ENCODE results near the gene STRBP.
"Not testable (repeated sequence)": the region's sequence is repeated elsewhere in the genome, so short reads cannot be mapped to it uniquely, and the experiment has no call there.

The STRBP gene

GRCh38 chr9:123283048-123283408 is 14.6 kb upstream of the STRBP start:
- no peak for DNase-seq (ENCODE audit: low read depth)

- DNase-seq (ENCODE audit: low read depth): no peak
Measured at GRCh38 chr9:123282362-123283047, 14.1 kb upstream of the STRBP start.

DNA sequence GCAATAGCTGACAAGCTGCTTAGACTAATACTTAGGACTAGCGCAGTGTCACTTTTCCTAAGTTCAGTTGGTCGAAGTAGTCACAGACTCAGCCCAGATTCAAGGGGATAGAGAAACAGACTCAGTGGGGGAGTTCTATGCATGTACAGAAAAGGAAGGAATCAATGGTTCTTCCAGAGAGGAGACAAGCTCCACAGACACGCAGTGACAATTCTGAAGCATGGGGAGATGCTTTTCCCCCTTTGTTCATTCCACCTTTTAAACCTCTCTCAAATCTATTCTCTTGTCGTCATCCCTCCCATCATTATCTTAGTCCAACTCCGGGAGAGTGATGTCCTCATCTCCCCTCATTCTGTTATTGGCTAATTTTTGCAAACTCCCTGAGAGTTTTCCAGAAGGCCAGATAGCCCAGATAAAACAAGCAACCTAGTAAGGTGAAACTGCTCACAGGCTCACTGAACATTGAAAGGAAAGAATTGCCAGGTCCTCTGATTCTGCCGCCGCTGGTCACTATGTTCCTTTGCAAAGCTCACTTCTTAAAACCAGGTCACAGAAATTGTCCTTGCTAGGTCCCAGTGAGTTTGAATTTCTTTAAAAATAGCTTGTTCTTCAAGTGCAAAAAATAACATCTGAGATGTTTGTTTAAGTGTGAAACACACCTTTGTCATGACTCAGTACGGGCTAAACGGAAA is 13.4 kb upstream of the STRBP start:
- DNase-seq (ENCODE audit: low read depth): no peak

- DNase-seq (ENCODE audit: low read depth): not testable (repeated sequence)
Measured at GRCh38 chr9:123278879-123279493, 10.6 kb upstream of the STRBP start.

GRCh38 chr9:123278361-123278760 is 10.0 kb upstream of the STRBP start:
- DNase-seq (ENCODE audit: low read depth): no peak

DNA sequence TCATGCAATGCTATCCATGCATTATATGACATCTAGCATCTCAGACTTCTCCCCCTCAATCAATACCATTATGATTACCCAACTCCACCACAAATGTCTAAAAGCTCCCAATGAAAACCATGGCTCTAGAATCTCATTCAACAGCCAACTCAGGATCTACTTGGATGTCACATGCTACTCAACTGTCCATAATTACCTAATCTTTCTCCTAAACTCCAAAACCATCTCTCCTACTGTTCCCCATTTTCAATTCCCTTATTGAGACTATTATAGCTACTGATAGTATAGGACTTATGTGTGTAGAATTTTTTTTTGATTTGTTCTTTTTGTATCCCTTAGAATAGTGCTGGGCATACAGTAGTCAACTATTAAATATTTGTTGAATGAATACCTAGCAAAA is 8.2 kb upstream of the STRBP start:
- DNase-seq (ENCODE audit: low read depth): no peak

DNA sequence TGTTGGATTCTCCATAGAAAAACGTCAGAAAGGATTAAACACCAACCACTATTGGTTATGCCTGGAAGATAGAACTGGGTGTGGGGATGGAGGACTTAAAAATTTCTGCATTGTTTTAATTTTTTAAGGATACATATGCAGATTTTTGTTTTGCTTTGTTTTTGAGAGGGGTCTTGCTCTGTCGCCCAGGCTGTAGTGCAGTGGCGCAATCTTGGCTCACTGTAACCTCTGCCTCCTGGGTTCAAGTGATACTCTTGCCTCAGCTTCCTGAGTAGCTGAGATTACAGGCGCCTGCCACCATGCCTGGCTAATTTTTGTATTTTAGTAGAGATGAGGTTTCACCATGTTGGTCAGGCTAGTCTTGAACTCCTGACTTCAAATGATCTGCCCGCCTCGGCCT is 2.7 kb upstream of the STRBP start:
- DNase-seq (ENCODE audit: low read depth): not testable (repeated sequence)

- DNase-seq (ENCODE audit: low read depth): no peak
Measured at GRCh38 chr9:123269281-123269680, 895 bp upstream of the STRBP start.

DNA sequence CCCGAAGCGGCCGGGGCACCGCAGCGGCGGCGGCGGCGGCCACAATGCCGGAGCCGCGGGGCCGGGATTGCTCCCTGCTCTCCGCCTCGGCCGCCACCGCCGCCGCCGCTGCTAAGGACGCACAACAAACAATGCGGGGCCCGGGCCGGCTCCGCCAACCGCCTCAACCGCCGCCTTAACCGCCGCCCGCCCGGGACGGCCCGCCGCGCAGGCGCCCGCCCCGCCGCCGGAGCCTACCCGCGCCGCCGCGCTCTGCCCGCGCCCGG is 254 bp downstream of the STRBP start:
- DNase-seq (ENCODE audit: low read depth): no peak

DNA sequence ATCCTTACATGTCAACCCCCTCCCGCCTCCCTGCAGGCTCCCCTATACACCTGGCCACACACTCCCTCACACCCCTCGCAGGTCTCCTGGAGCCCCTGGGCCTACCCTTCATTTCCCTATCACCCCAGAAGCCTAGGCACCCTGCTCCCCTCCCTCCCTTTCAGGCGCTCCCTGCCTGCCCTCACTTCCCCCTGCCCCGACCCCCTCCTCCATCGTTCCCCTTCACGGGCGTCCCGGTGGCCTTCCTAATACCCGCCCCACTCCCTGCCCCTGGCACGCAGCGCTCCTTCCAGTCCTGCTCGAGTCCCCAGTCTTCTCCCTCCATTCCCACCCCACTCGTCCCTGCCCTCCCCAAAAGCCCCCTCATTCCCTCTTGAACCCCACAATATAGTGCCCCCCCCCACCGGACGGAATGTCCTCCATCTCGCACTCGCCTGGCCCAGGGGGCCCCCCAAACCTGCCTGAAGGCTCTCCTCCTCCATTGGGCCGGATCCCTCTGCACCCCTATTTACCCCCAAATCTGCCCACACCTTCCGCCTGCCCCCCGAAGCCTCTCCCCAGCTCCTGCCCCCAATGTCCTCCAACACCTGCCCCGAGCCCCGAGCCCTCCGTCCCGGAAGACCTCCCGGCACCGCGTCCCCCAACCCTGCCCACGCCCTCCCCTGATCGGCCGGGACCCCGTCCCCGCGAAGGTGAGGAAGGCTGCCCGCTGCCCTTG is 746 bp downstream of the STRBP start:
- DNase-seq (ENCODE audit: low read depth): no peak

DNA sequence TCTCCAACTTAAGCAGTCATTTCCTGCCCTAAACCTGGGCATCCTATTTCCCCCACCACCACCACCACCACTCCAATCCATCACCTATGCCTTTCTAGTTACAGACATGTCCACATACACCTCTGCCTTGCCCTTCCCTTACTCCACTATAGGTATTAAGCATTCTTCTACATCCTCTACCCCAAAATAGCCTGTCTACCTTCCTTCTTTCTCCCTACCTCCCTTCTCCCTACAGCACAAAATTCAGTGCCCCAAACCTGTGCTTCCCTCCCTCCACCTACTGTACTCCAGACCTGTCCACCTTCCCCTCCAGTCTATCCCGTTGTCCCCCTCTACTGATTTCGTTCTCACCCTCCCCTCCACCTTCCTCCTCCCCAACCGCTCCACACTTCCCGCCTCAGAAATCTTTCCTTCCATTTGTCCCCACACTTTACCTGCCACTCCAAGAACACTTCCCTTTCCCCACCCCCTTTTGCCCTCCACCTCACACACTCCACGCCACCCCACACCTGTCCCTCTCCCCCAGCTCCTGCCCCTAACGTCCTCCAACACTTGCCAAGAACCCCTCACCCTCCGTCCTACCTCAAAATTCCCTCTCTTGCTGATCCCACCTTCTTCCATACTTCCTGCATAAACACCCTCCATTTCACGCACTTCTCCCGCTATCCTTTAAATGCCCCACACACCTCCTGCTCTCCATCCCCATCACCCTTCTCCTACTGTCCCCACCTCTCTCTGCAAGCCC is 1.6 kb downstream of the STRBP start:
- no peak for DNase-seq (ENCODE audit: low read depth)

DNA sequence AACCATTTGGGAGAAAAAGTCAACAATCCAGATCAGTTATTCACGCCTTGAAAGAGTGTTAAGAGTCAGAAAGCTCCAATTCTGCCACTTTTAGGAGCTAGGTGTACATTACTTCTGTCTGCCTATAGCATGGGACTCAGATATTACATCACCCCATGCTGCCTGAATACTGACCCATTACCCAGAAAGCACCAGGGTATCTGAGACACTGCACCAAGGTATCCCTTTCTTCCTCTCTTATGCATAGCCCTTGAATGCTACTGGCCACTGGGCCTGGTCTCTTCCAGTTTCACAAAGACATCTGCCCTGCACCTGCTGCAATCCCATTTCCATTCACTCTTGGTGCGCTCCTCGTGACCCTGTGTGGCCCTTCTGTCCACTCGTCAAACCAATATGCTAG is 2.6 kb downstream of the STRBP start:
- DNase-seq (ENCODE audit: low read depth): no peak

DNA sequence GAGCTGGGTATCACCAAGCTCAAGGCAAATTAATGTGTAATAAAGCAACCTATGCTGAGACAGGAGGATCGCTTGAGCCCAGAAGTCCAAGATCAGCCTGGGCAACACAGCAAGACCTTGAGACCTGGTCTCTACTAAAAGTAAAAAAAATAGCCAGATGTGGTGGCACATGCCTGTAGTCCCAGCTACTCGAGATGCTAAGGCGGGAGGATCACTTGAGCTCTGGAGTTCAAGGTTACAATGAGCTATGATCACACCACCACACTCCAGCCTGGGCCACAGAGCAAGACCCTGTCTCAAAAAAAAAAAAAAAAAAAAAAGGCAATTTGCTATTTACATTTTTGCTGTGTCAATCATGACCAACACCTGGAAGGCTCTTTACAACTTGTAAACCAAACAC is 5.2 kb downstream of the STRBP start:
- DNase-seq (ENCODE audit: low read depth): no peak

DNA sequence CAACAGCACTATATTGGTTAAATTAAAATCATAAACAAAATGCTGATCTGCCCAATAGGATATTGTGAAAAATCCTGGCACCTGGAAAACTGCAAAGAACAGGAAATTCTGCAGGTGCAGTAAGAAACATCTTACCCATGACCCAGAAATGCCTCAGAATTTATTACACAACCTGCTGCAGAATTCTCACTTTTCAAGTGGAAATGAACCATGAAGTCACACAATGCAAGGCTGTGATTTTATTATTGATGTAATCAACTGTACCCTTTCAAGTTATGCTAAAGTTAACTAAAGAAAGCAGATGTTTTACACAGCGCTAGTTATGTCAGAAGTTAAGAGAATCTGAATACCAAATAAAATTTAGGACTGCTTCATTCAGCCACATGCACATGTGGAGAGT is 6.0 kb downstream of the STRBP start:
- DNase-seq (ENCODE audit: low read depth): no peak

GRCh38 chr9:123261006-123261677 is 7.2 kb downstream of the STRBP start:
- DNase-seq (ENCODE audit: low read depth): no peak

DNA sequence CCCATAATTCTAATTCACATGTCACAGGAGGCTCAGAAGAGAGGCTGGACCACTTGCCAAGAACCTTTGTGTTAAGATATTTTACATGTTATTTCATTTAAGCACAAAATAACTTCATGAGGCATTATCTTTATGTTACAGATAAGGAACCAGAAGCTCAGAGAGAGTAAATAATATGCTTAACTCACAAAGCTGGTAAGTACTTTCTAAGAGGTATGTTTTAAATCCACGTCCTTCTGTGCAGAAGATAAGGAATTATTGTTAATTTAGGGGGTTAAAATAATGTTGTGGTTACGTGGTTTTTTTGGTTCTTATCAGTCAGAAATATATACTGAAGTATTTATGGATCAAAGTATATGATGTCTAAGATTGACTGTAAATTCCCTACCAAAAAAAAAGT is 8.0 kb downstream of the STRBP start:
- DNase-seq (ENCODE audit: low read depth): no peak

DNA sequence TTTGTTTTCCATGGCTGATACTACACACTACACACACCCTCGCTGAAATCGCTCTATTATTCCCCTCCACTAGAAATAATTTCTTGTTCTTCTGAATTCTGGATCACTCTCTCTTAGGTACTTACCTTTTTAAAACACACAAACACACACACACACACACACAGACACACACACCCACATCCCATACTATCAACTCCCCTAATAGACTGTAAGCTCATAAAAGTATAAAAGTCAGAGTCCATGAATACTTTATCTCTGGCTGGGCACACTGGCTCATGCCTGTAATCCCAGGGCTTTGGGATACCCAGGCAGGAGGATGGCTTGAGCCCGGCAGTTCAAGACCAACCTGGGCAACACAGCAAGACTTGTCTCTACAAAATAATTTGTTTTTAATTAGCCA is 11.1 kb downstream of the STRBP start:
- DNase-seq (ENCODE audit: low read depth): no peak

DNA sequence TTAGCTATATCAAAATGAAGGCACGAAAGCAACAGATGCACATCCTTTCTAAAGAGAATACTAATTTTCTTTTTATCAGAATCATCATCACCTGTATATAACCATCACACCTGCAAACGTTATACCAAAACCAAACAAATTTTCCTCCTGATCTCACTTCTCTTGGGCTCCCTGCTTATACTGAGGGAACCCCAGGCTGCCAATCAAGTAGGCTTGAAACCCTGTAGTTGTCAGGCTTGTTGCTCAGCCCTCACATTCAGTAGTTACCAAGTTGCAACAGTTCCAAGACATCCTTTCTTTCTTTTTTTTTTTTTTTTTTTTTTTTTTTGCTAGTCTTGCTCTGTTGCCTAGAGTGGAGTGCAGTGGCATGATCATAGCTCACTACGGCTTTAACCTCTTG is 12.7 kb downstream of the STRBP start:
- no peak for DNase-seq (ENCODE audit: low read depth)

DNA sequence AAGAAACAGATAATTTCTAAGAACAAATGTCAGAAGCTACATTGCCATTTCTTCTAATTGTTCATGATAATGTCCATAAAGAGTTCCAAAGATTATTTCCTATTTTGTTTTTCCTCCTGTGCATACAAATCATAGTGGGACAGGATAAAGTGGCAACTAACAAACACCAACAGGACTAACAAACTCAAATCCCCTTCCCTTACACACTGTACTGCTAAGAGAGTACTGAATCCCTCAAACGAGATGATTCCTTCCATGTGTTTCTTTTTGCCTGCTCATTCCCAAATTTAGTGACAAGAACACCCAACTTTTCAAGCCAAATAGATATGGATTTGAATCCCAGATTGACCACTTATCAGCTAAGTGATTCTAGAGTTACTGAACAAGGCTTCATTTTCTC is 15.2 kb downstream of the STRBP start:
- no peak for DNase-seq (ENCODE audit: low read depth)

DNA sequence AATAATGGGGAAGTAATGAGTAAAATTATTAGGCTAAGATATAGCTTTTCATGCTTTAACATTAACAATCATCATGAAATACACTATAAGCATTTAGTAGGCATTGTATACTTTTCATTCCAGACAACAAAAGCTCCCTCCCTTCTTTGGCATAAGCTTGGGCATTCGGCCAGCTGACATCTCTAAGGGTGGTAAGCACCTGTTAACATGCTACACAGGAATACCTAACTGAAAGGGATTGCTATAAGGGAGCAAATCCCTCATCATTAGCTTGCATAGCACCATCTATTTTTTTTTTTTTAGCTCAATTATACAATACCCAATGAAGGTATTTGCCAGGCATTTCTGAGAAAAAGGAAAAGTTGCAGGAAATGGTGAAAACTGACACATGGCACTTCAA is 16.6 kb downstream of the STRBP start:
- DNase-seq (ENCODE audit: low read depth): no peak

GRCh38 chr9:123251324-123251723 is 17.1 kb downstream of the STRBP start:
- DNase-seq (ENCODE audit: low read depth): no peak

- peak; percentile 71 for DNase-seq (ENCODE audit: low read depth)
Measured at GRCh38 chr9:123250504-123250903, 17.9 kb downstream of the STRBP start.
